ENCODE results near the gene PTAR1.

Gene PTAR1

GRCh38 chr9:69762527-69762926 lies 2.7 kb upstream of the PTAR1 start:
- no peak overlapping the region for H3K27ac Mint-ChIP-seq
- no peak overlapping the region for H3K4me3 Mint-ChIP-seq
- peaks cover 9% of the 10 kb centered on the region for H3K4me1 Mint-ChIP-seq
- H3K27me3 Mint-ChIP-seq, result no peaks in the 10 kb centered on the region
- H3K9me3 Mint-ChIP-seq, result no peaks in the 10 kb centered on the region
- ATAC-seq, result no peak
- DNase-seq, result no peak

GRCh38 chr9:69760278-69760610 lies 433 bp upstream of the PTAR1 start:
- Mint-ChIP-seq H3K27me3 (no peaks in the 10 kb centered on the region), H3K27ac (peak overlapping the region; percentile 96 to 97), H3K4me1 (peaks cover 24% of the 10 kb centered on the region), H3K4me3 (peak overlapping the region; percentile 90 to 93), H3K9me3 (no peaks in the 10 kb centered on the region)
- DNase-seq (no peak), ATAC-seq (no peak)

GRCh38 chr9:69759021-69759420 lies 790 bp downstream of the PTAR1 start:
- Mint-ChIP-seq H3K27ac (peak overlapping the region; percentile 94 to 95), H3K27me3 (no peaks in the 10 kb centered on the region), H3K4me3 (peak overlapping the region; percentile 90 to 93), H3K9me3 (no peaks in the 10 kb centered on the region), H3K4me1 (peaks cover 24% of the 10 kb centered on the region)
- DNase-seq (no peak), ATAC-seq (no peak)

GRCh38 chr9:69757996-69758675 lies 1.7 kb downstream of the PTAR1 start:
- Mint-ChIP-seq H3K4me3 (peak overlapping the region; percentile 80 to 93), H3K4me1 (peaks cover 32% of the 10 kb centered on the region), H3K9me3 (no peaks in the 10 kb centered on the region), H3K27ac (no peak overlapping the region), H3K27me3 (no peaks in the 10 kb centered on the region)
- no peak for ATAC-seq
- no peak for DNase-seq

- no peak overlapping the region for H3K4me3 Mint-ChIP-seq
- H3K27ac Mint-ChIP-seq, result no peak overlapping the region
- no peaks in the 10 kb centered on the region for H3K9me3 Mint-ChIP-seq
- no peak for DNase-seq
- no peak for ATAC-seq
- H3K27me3 Mint-ChIP-seq, result no peaks in the 10 kb centered on the region
- H3K4me1 Mint-ChIP-seq, result peaks cover 32% of the 10 kb centered on the region
These were observed 4.6 kb downstream of the PTAR1 start for GRCh38 chr9:69755205-69755604.

GRCh38 chr9:69753830-69754229 lies 6.0 kb downstream of the PTAR1 start:
- no peak overlapping the region for H3K4me3 Mint-ChIP-seq
- H3K4me1 Mint-ChIP-seq, result peaks cover 32% of the 10 kb centered on the region
- DNase-seq (no peak), ATAC-seq (no peak)
- H3K9me3 Mint-ChIP-seq, result no peaks in the 10 kb centered on the region
- H3K27me3 Mint-ChIP-seq, result no peaks in the 10 kb centered on the region
- H3K27ac Mint-ChIP-seq, result no peak overlapping the region

GRCh38 chr9:69750085-69750484 lies 9.7 kb downstream of the PTAR1 start:
- ATAC-seq, result no peak
- peaks cover 31% of the 10 kb centered on the region for H3K4me1 Mint-ChIP-seq

GRCh38 chr9:69748304-69748703 lies 11.5 kb downstream of the PTAR1 start:
- Mint-ChIP-seq H3K27ac (no peak overlapping the region), H3K4me1 (peaks cover 33% of the 10 kb centered on the region), H3K27me3 (no peaks in the 10 kb centered on the region), H3K9me3 (no peaks in the 10 kb centered on the region), H3K4me3 (no peak overlapping the region)
- no peak for DNase-seq
- no peak for ATAC-seq

More at GRCh38 chr9:69750085-69750484, 9.7 kb downstream of the PTAR1 start:
- H3K27me3 Mint-ChIP-seq, result no peaks in the 10 kb centered on the region
- no peak for DNase-seq
- H3K9me3 Mint-ChIP-seq, result no peaks in the 10 kb centered on the region
- no peak overlapping the region for H3K4me3 Mint-ChIP-seq
- no peak overlapping the region for H3K27ac Mint-ChIP-seq

GRCh38 chr9:69746859-69747560 lies 12.8 kb downstream of the PTAR1 start:
- DNase-seq (no peak), ATAC-seq (no peak)
- H3K9me3 Mint-ChIP-seq, result no peaks in the 10 kb centered on the region
- peaks cover 32% of the 10 kb centered on the region for H3K4me1 Mint-ChIP-seq
- H3K4me3 Mint-ChIP-seq, result no peak overlapping the region
- no peak overlapping the region for H3K27ac Mint-ChIP-seq
- no peaks in the 10 kb centered on the region for H3K27me3 Mint-ChIP-seq

- peak overlapping the region in 1 of 2 donors; percentile 17 for H3K27ac Mint-ChIP-seq
- H3K9me3 Mint-ChIP-seq, result no peaks in the 10 kb centered on the region
- no peak overlapping the region for H3K4me3 Mint-ChIP-seq
- DNase-seq (no peak), ATAC-seq (no peak)
- peaks cover 32% of the 10 kb centered on the region for H3K4me1 Mint-ChIP-seq
- H3K27me3 Mint-ChIP-seq, result no peaks in the 10 kb centered on the region
These were observed 13.9 kb downstream of the PTAR1 start for GRCh38 chr9:69745716-69746437.

GRCh38 chr9:69744688-69745380 lies 15.0 kb downstream of the PTAR1 start:
- ATAC-seq (no peak), DNase-seq (no peak)
- Mint-ChIP-seq H3K27me3 (no peaks in the 10 kb centered on the region), H3K4me1 (peaks cover 32% of the 10 kb centered on the region), H3K4me3 (no peak overlapping the region), H3K27ac (no peak overlapping the region), H3K9me3 (no peaks in the 10 kb centered on the region)

- DNase-seq (no peak), ATAC-seq (no peak)
- Mint-ChIP-seq H3K27me3 (no peaks in the 10 kb centered on the region), H3K9me3 (no peaks in the 10 kb centered on the region), H3K4me3 (no peak overlapping the region), H3K4me1 (peaks cover 32% of the 10 kb centered on the region), H3K27ac (no peak overlapping the region)
These were observed 15.9 kb downstream of the PTAR1 start for GRCh38 chr9:69743930-69744329.

GRCh38 chr9:69740872-69741505 lies 18.8 kb downstream of the PTAR1 start:
- ATAC-seq (no peak), DNase-seq (no peak)
- H3K27ac Mint-ChIP-seq, result no peak overlapping the region
- no peak overlapping the region for H3K4me3 Mint-ChIP-seq
- no peaks in the 10 kb centered on the region for H3K27me3 Mint-ChIP-seq
- no peaks in the 10 kb centered on the region for H3K9me3 Mint-ChIP-seq
- H3K4me1 Mint-ChIP-seq, result peaks cover 18% of the 10 kb centered on the region

- Mint-ChIP-seq H3K4me1 (no peaks in the 10 kb centered on the region), H3K27ac (no peak overlapping the region), H3K4me3 (no peak overlapping the region), H3K9me3 (no peaks in the 10 kb centered on the region), H3K27me3 (no peaks in the 10 kb centered on the region)
- no peak for DNase-seq
- ATAC-seq, result no peak
These were observed 28.5 kb downstream of the PTAR1 start for GRCh38 chr9:69731348-69731747.

GRCh38 chr9:69719983-69720382 lies 39.8 kb downstream of the PTAR1 start:
- Mint-ChIP-seq H3K27me3 (no peaks in the 10 kb centered on the region), H3K27ac (peak overlapping the region in 1 of 2 donors; percentile 14), H3K4me1 (no peaks in the 10 kb centered on the region), H3K9me3 (no peaks in the 10 kb centered on the region), H3K4me3 (no peak overlapping the region)
- DNase-seq, result no peak
- no peak for ATAC-seq

Data from stimulated activated naive CD8-positive, alpha-beta T cell treated with anti-CD3 and anti-CD28 coated beads, Interleukin-15, amount 100 ng/mL, for 72 hours (primary cell).